ENCODE results near the gene NOS1AP.

- TF ChIP-seq SP1 (IDR thresholded peaks at IDR 0.05) (no peak), PKNOX1 (IDR thresholded peaks at IDR 0.05) (no peak)
Observed at GRCh38 chr1:162187687-162188276, 118.3 kb downstream of the NOS1AP start.
